GM06990 (cell line): ENCODE results near the gene MCOLN2.
"Not testable (repeated sequence)": the region's sequence is repeated elsewhere in the genome, so short reads cannot be mapped to it uniquely, and the experiment has no call there.

ENCODE experiments used
- DNase-seq: peaks from one replicate; pipeline ENCODE4 v3.0.0-alpha.2; 2011; ENCODE audit not compliant: insufficient read length; ENCODE audit errors: extremely low read depth
- H3K27me3 ChIP-seq: replicated peaks from 2 replicates; pipeline ENCODE4 v1.6.0; 2011; ENCODE audit warnings: low read length; ENCODE audit not compliant: control insufficient read depth, insufficient read depth
- H3K36me3 ChIP-seq: 2 replicates; pipeline ENCODE4 v1.5.1; 2011; ENCODE audit warnings: low read length; ENCODE audit not compliant: control insufficient read depth, insufficient read depth
- H3K4me3 ChIP-seq: replicated peaks from 2 replicates; pipeline ENCODE4 v1.5.1; 2011; ENCODE audit warnings: low read depth, mild to moderate bottlenecking, control low read depth, low read length
- TF ChIP-seq, protein P1 (sequence below): IDR thresholded peaks from 2 replicates; pipeline ENCODE4 v1.5.1; 2011; ENCODE audit warnings: low read length, control low read depth, mild to moderate bottlenecking, inconsistent platforms; ENCODE audit not compliant: insufficient read depth, poor library complexity, severe bottlenecking

MCOLN2 gene

GRCh38 chr1:84995484-84996334 lies 1.2 kb downstream of the MCOLN2 start:
- TF ChIP-seq, protein P1, sequence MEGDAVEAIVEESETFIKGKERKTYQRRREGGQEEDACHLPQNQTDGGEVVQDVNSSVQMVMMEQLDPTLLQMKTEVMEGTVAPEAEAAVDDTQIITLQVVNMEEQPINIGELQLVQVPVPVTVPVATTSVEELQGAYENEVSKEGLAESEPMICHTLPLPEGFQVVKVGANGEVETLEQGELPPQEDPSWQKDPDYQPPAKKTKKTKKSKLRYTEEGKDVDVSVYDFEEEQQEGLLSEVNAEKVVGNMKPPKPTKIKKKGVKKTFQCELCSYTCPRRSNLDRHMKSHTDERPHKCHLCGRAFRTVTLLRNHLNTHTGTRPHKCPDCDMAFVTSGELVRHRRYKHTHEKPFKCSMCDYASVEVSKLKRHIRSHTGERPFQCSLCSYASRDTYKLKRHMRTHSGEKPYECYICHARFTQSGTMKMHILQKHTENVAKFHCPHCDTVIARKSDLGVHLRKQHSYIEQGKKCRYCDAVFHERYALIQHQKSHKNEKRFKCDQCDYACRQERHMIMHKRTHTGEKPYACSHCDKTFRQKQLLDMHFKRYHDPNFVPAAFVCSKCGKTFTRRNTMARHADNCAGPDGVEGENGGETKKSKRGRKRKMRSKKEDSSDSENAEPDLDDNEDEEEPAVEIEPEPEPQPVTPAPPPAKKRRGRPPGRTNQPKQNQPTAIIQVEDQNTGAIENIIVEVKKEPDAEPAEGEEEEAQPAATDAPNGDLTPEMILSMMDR: no peak
- H3K36me3 ChIP-seq: no peaks in the 10 kb centered on the region
- no peaks in the 10 kb centered on the region for H3K27me3 ChIP-seq
- peak; percentile 73 for DNase-seq
- peak overlapping the region; percentile 94 for H3K4me3 ChIP-seq

GRCh38 chr1:84991097-84991920 lies 5.6 kb downstream of the MCOLN2 start:
- no peaks in the 10 kb centered on the region for H3K36me3 ChIP-seq
- DNase-seq: peak; percentile 46

DNA sequence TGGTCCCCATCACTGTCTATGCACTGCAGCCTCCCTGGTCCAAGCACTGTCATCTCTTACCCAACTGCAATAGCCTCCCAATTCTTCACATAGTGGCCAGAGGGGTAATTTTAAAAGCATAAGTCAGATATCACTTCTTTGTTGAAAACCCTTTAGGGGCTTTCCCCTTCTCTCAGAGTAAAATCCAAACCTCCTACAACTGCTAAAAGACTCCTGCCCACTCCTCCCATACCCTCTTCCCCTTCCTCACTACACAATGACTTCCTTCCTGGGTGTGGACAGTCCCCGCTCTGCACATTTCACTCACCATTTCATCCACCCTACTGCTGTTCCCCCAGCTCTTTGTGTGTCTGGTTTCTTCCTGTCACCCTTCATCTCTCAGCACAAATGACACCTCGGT lies 8.3 kb downstream of the MCOLN2 start:
- peak; percentile 41 for DNase-seq
- Histone ChIP-seq H3K4me3 (peak overlapping the region; percentile 17), H3K27me3 (no peaks in the 10 kb centered on the region), H3K36me3 (peaks cover 1% of the 10 kb centered on the region; the same call in 1 of the 2 replicates)
- TF ChIP-seq, protein P1: no peak

More at GRCh38 chr1:84991097-84991920, 5.6 kb downstream of the MCOLN2 start:
- H3K4me3 ChIP-seq: peak overlapping the region; percentile 56
- no peaks in the 10 kb centered on the region for H3K27me3 ChIP-seq
- TF ChIP-seq, protein P1: no peak

- not testable (repeated sequence) for DNase-seq, H3K4me3 ChIP-seq, H3K27me3 ChIP-seq, H3K36me3 ChIP-seq
Measured at GRCh38 chr1:84986561-84986960, 10.4 kb downstream of the MCOLN2 start.

- no peaks in the 10 kb centered on the region for H3K27me3 ChIP-seq
- H3K36me3 ChIP-seq: peaks cover 1% of the 10 kb centered on the region; the same call in 1 of the 2 replicates
- no peak overlapping the region for H3K4me3 ChIP-seq
- no peak for DNase-seq
- TF ChIP-seq, protein P1: no peak
Measured at GRCh38 chr1:84985365-84985764, 11.5 kb downstream of the MCOLN2 start.

- H3K36me3 ChIP-seq: peaks cover 1% of the 10 kb centered on the region; the same call in 1 of the 2 replicates
- no peak for DNase-seq
- TF ChIP-seq, protein P1: no peak
- no peaks in the 10 kb centered on the region for H3K27me3 ChIP-seq
- H3K4me3 ChIP-seq: no peak overlapping the region
Measured at GRCh38 chr1:84982395-84982794, 14.5 kb downstream of the MCOLN2 start.
